HL-60 (cell line): ENCODE results near the gene CCL24.

Experiments used
- POLR2AphosphoS5 ChIP-seq: IDR thresholded peaks from 2 replicates; pipeline ENCODE4 v1.6.1; 2012; ENCODE audit warnings: low read depth
- SPI1 ChIP-seq: IDR thresholded peaks from 2 replicates; pipeline ENCODE4 v1.6.1; 2012; ENCODE audit warnings: low read depth, mild to moderate bottlenecking, borderline replicate concordance
- TF ChIP-seq, protein P1 (sequence below): IDR thresholded peaks from one replicate; pipeline ENCODE4 v1.5.1; 2011; ENCODE audit warnings: low read length, control low read depth, inconsistent platforms; ENCODE audit not compliant: insufficient read depth

DNA sequence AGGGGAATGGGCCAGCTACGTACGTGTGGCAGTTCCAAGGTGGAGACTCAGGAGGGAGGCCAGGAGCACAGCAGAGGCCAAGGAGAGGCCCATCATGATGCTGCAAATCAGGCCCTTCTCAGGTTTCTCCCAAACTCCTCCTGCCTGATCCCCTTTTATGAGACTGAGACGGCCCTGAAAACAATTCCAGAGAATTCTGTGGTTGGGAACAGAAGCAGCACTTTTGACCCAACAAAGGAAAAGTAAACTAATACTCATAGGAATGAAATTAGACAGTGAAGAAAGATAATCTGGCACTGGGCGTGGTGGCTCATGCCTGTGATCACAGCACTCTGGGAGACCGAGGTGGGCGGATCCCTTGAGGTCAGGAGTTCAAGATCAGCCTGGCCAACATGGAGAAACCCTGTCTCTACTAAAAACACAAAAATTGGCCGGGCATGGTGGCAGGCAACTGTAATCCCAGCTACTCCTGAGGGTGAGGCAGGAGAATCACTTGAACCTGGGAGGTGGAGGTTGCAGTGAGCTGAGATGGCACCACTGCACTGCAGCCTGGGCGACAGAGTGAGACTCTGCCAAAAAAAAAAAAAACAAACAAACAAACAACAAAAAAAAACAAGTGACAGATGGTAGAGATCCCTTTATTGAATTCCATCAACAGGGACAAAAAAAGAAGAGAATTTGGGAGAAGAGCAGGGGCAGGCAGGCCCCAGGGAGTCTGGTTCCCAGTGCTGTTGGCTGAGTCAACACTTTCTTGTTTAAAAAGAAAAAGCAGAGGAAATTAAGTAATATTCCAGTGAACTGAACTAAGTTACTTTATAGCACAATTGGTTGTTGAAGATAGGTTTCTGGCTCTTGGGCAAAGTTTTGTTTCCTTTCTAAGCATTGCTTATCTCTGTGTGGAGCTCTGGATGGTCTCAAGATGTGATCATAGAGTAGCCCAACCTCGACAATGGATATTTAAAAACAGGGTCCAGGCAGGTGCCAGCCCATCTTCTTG, 41.2 kb downstream of the CCL24 start, which contains the start of gene CCL26:
- TF ChIP-seq, protein P1, sequence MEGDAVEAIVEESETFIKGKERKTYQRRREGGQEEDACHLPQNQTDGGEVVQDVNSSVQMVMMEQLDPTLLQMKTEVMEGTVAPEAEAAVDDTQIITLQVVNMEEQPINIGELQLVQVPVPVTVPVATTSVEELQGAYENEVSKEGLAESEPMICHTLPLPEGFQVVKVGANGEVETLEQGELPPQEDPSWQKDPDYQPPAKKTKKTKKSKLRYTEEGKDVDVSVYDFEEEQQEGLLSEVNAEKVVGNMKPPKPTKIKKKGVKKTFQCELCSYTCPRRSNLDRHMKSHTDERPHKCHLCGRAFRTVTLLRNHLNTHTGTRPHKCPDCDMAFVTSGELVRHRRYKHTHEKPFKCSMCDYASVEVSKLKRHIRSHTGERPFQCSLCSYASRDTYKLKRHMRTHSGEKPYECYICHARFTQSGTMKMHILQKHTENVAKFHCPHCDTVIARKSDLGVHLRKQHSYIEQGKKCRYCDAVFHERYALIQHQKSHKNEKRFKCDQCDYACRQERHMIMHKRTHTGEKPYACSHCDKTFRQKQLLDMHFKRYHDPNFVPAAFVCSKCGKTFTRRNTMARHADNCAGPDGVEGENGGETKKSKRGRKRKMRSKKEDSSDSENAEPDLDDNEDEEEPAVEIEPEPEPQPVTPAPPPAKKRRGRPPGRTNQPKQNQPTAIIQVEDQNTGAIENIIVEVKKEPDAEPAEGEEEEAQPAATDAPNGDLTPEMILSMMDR, result no peak
- no peak for TF ChIP-seq POLR2AphosphoS5
- TF ChIP-seq SPI1, result no peak
